ENCODE results near the gene SDHB. TPM values are rescaled to one million over a fixed set of nuclear protein-coding genes. Genes with fewer than 3 reads are reported as not detected.

Gene SDHB
- total RNA-seq, 2 experiments from 2014 or later: 177 to 179 TPM

- intact Hi-C loops (cut with micrococcal nuclease): no loop called here
- no peak for DNase-seq
- no peak overlapping the region for H3K27ac Mint-ChIP-seq
- H3K4me3 Mint-ChIP-seq: no peak overlapping the region
- CTCF ChIA-PET: no interaction called here
- H3K4me1 Mint-ChIP-seq (ENCODE audit: low read depth): no peaks in the 10 kb centered on the region
- H3K36me3 Mint-ChIP-seq (ENCODE audit: low read depth): peaks cover 12% of the 10 kb centered on the region
- H3K27me3 Mint-ChIP-seq (ENCODE audit: low read depth): no peaks in the 10 kb centered on the region
- no peaks in the 10 kb centered on the region for H3K9me3 Mint-ChIP-seq
Measured at GRCh38 chr1:17031436-17031835, 22.4 kb downstream of the SDHB start.

- Mint-ChIP-seq H3K4me3 (no peak overlapping the region), H3K27me3 (ENCODE audit: low read depth) (no peaks in the 10 kb centered on the region), H3K9me3 (no peaks in the 10 kb centered on the region), H3K36me3 (ENCODE audit: low read depth) (peaks cover 12% of the 10 kb centered on the region), H3K4me1 (ENCODE audit: low read depth) (no peaks in the 10 kb centered on the region), H3K27ac (no peak overlapping the region)
- CTCF ChIA-PET: interaction anchor here (0.6 kb wide), 1 partner anchor 100 kb away, joined by 4 read pairs; no protein-coding TSS in a partner anchor
- intact Hi-C loops (cut with micrococcal nuclease): no loop called here
- no peak for DNase-seq
Measured at GRCh38 chr1:17030206-17030605, 23.6 kb downstream of the SDHB start.

- no peak for DNase-seq
- Mint-ChIP-seq H3K36me3 (ENCODE audit: low read depth) (peaks cover 10% of the 10 kb centered on the region), H3K4me3 (no peak overlapping the region), H3K27me3 (ENCODE audit: low read depth) (no peaks in the 10 kb centered on the region), H3K9me3 (no peaks in the 10 kb centered on the region), H3K27ac (no peak overlapping the region), H3K4me1 (ENCODE audit: low read depth) (no peaks in the 10 kb centered on the region)
- CTCF ChIA-PET: interaction anchor here (1.4 kb wide), 1 partner anchor 17 kb away, joined by 7 read pairs; no protein-coding TSS in a partner anchor
- intact Hi-C loops (cut with micrococcal nuclease): no loop called here
Measured at GRCh38 chr1:17028662-17029188, 25.1 kb downstream of the SDHB start.

- DNase-seq: no peak
- Mint-ChIP-seq H3K9me3 (no peaks in the 10 kb centered on the region), H3K4me1 (ENCODE audit: low read depth) (no peaks in the 10 kb centered on the region), H3K36me3 (ENCODE audit: low read depth) (peaks cover 8% of the 10 kb centered on the region), H3K27me3 (ENCODE audit: low read depth) (no peaks in the 10 kb centered on the region), H3K4me3 (no peak overlapping the region), H3K27ac (no peak overlapping the region)
- intact Hi-C loops (cut with micrococcal nuclease): no loop called here
- CTCF ChIA-PET: interaction anchor here (0.6 to 1.4 kb wide), 2 partner anchors 18 to 19 kb away, joined by 3 to 7 read pairs; no protein-coding TSS in a partner anchor
Measured at GRCh38 chr1:17027900-17028299, 25.9 kb downstream of the SDHB start.

GRCh38 chr1:17027403-17027802, 26.4 kb downstream of the SDHB start:
- CTCF ChIA-PET: interaction anchor here (0.6 kb wide), 1 partner anchor 19 kb away, joined by 3 read pairs; no protein-coding TSS in a partner anchor
- no peaks in the 10 kb centered on the region for H3K9me3 Mint-ChIP-seq
- no peak overlapping the region for H3K27ac Mint-ChIP-seq
- intact Hi-C loops (cut with micrococcal nuclease): no loop called here
- H3K4me1 Mint-ChIP-seq (ENCODE audit: low read depth): no peaks in the 10 kb centered on the region
- no peak overlapping the region for H3K4me3 Mint-ChIP-seq
- DNase-seq: no peak
- peaks cover 9% of the 10 kb centered on the region for H3K36me3 Mint-ChIP-seq (ENCODE audit: low read depth)
- H3K27me3 Mint-ChIP-seq (ENCODE audit: low read depth): no peaks in the 10 kb centered on the region

GRCh38 chr1:17024721-17025120, 29.1 kb downstream of the SDHB start:
- intact Hi-C loops (cut with micrococcal nuclease): no loop called here
- no peaks in the 10 kb centered on the region for H3K4me1 Mint-ChIP-seq (ENCODE audit: low read depth)
- no peaks in the 10 kb centered on the region for H3K9me3 Mint-ChIP-seq
- no peaks in the 10 kb centered on the region for H3K27me3 Mint-ChIP-seq (ENCODE audit: low read depth)
- H3K36me3 Mint-ChIP-seq (ENCODE audit: low read depth): peaks cover 17% of the 10 kb centered on the region
- CTCF ChIA-PET: no interaction called here
- no peak overlapping the region for H3K4me3 Mint-ChIP-seq
- H3K27ac Mint-ChIP-seq: no peak overlapping the region
- DNase-seq: no peak

GRCh38 chr1:17023573-17023972, 30.3 kb downstream of the SDHB start:
- CTCF ChIA-PET: interaction anchor here (1.2 to 1.5 kb wide), 2 partner anchors 10 to 23 kb away, joined by 3 read pairs; no protein-coding TSS in a partner anchor
- peaks cover 25% of the 10 kb centered on the region for H3K36me3 Mint-ChIP-seq (ENCODE audit: low read depth)
- no peak for DNase-seq
- H3K4me3 Mint-ChIP-seq: no peak overlapping the region
- no peak overlapping the region for H3K27ac Mint-ChIP-seq
- intact Hi-C loops (cut with micrococcal nuclease): no loop called here
- peaks cover 4% of the 10 kb centered on the region for H3K4me1 Mint-ChIP-seq (ENCODE audit: low read depth)
- H3K27me3 Mint-ChIP-seq (ENCODE audit: low read depth): no peaks in the 10 kb centered on the region
- H3K9me3 Mint-ChIP-seq: no peaks in the 10 kb centered on the region

GRCh38 chr1:17023102-17023501, 30.7 kb downstream of the SDHB start:
- H3K9me3 Mint-ChIP-seq: no peaks in the 10 kb centered on the region
- DNase-seq: no peak
- no peak overlapping the region for H3K27ac Mint-ChIP-seq
- intact Hi-C loops (cut with micrococcal nuclease): no loop called here
- peaks cover 25% of the 10 kb centered on the region for H3K36me3 Mint-ChIP-seq (ENCODE audit: low read depth)
- H3K4me3 Mint-ChIP-seq: no peak overlapping the region
- no peaks in the 10 kb centered on the region for H3K27me3 Mint-ChIP-seq (ENCODE audit: low read depth)
- H3K4me1 Mint-ChIP-seq (ENCODE audit: low read depth): peaks cover 4% of the 10 kb centered on the region
- CTCF ChIA-PET: interaction anchor here (1.2 to 1.5 kb wide), 2 partner anchors 9 to 23 kb away, joined by 3 read pairs; no protein-coding TSS in a partner anchor

- DNase-seq: no peak
- Mint-ChIP-seq H3K4me1 (ENCODE audit: low read depth) (peaks cover 4% of the 10 kb centered on the region), H3K27ac (peak overlapping the region; percentile 16), H3K36me3 (ENCODE audit: low read depth) (peaks cover 18% of the 10 kb centered on the region), H3K9me3 (no peaks in the 10 kb centered on the region), H3K4me3 (no peak overlapping the region), H3K27me3 (ENCODE audit: low read depth) (no peaks in the 10 kb centered on the region)
- CTCF ChIA-PET: interaction anchor here (0.7 kb wide), 1 partner anchor 60 kb away, joined by 3 read pairs; no protein-coding TSS in a partner anchor
- intact Hi-C loops (cut with micrococcal nuclease): no loop called here
Measured at GRCh38 chr1:17021896-17022295, 31.9 kb downstream of the SDHB start.

- H3K27ac Mint-ChIP-seq: no peak overlapping the region
- H3K9me3 Mint-ChIP-seq: no peaks in the 10 kb centered on the region
- H3K36me3 Mint-ChIP-seq (ENCODE audit: low read depth): peaks cover 18% of the 10 kb centered on the region
- DNase-seq: no peak
- H3K4me1 Mint-ChIP-seq (ENCODE audit: low read depth): peaks cover 4% of the 10 kb centered on the region
- H3K27me3 Mint-ChIP-seq (ENCODE audit: low read depth): no peaks in the 10 kb centered on the region
- CTCF ChIA-PET: interaction anchor here (0.5 kb wide), 1 partner anchor 12 kb away, joined by 3 read pairs; no protein-coding TSS in a partner anchor
- no peak overlapping the region for H3K4me3 Mint-ChIP-seq
- intact Hi-C loops (cut with micrococcal nuclease): no loop called here
Measured at GRCh38 chr1:17020502-17020901, 33.3 kb downstream of the SDHB start.

GRCh38 chr1:17018849-17019248, 35.0 kb downstream of the SDHB start:
- Mint-ChIP-seq H3K4me1 (ENCODE audit: low read depth) (peaks cover 4% of the 10 kb centered on the region), H3K27ac (peak overlapping the region; percentile 72), H3K36me3 (ENCODE audit: low read depth) (peaks cover 17% of the 10 kb centered on the region), H3K27me3 (ENCODE audit: low read depth) (no peaks in the 10 kb centered on the region), H3K9me3 (no peaks in the 10 kb centered on the region), H3K4me3 (no peak overlapping the region)
- DNase-seq: no peak
- intact Hi-C loops (cut with micrococcal nuclease): no loop called here
- CTCF ChIA-PET: interaction anchor here (0.5 to 0.9 kb wide), 3 partner anchors 26 to 330 kb away, joined by 3 to 4 read pairs (median 4); no protein-coding TSS in a partner anchor

GRCh38 chr1:17017435-17017834, 36.4 kb downstream of the SDHB start:
- Mint-ChIP-seq H3K4me1 (ENCODE audit: low read depth) (peaks cover 4% of the 10 kb centered on the region), H3K27ac (no peak overlapping the region), H3K27me3 (ENCODE audit: low read depth) (no peaks in the 10 kb centered on the region), H3K9me3 (no peaks in the 10 kb centered on the region), H3K36me3 (ENCODE audit: low read depth) (peaks cover 16% of the 10 kb centered on the region), H3K4me3 (no peak overlapping the region)
- CTCF ChIA-PET: no interaction called here
- intact Hi-C loops (cut with micrococcal nuclease): no loop called here
- no peak for DNase-seq

GRCh38 chr1:17016317-17016661, 37.5 kb downstream of the SDHB start:
- no peaks in the 10 kb centered on the region for H3K9me3 Mint-ChIP-seq
- intact Hi-C loops (cut with micrococcal nuclease): no loop called here
- H3K4me3 Mint-ChIP-seq: no peak overlapping the region
- CTCF ChIA-PET: no interaction called here
- H3K36me3 Mint-ChIP-seq (ENCODE audit: low read depth): peaks cover 14% of the 10 kb centered on the region
- peaks cover 7% of the 10 kb centered on the region for H3K4me1 Mint-ChIP-seq (ENCODE audit: low read depth)
- no peak for DNase-seq
- no peak overlapping the region for H3K27ac Mint-ChIP-seq
- H3K27me3 Mint-ChIP-seq (ENCODE audit: low read depth): no peaks in the 10 kb centered on the region

Measured in activated naive CD4-positive, alpha-beta T cell treated with anti-CD3 and anti-CD28 coated beads for 36 hours (primary cell).